GM19023 (cell line): Measurements from ENCODE around the gene CTTNBP2.

Source experiments
- ATAC-seq: cut with Tn5 transposase; IDR thresholded peaks from one replicate; pipeline ENCODE4 v1.9.1; 2021; ENCODE audit warnings: mild to moderate bottlenecking, moderate library complexity; ENCODE audit not compliant: unreplicated experiment

The CTTNBP2 gene

GRCh38 chr7:117824592-117824991 lies 48.6 kb downstream of the CTTNBP2 start:
- ATAC-seq, result no peak

DNA sequence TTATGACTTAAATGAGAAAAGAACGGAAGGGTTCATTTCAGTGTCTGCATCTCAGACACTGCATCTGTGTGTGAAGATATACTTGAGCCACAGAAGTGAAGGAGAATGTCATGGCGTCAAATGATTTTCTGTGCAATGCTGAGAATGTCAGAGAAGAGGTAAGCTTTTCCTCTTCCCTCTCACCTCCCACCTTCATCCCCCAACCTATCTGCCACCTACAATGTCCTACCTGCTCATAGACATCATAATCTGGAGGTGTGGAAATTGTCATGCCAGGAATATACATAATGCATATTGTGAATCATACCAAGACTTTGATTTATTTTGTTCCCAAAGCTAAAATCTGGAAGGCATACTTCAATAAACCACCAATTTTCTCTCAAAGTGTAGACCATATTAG lies 53.7 kb downstream of the CTTNBP2 start:
- ATAC-seq, result no peak

DNA sequence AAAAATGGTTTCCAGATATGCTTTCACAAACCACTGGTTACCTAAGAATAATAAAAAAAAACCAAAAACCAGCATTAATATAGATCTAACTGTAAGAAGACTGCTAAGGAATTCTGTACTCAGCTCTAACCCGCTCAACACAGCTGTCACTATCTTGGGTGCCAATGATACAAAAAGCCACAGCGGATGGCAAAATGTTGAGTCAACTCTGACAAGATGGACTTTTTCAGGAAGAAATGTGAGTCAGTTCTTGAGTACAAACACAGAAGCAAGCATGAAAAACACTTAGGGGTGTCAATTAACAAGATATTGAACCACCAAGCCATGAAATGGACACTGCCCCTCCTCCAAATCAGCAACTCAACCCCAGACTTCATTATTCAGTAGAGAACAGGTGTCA lies 55.0 kb downstream of the CTTNBP2 start:
- no peak for ATAC-seq

DNA sequence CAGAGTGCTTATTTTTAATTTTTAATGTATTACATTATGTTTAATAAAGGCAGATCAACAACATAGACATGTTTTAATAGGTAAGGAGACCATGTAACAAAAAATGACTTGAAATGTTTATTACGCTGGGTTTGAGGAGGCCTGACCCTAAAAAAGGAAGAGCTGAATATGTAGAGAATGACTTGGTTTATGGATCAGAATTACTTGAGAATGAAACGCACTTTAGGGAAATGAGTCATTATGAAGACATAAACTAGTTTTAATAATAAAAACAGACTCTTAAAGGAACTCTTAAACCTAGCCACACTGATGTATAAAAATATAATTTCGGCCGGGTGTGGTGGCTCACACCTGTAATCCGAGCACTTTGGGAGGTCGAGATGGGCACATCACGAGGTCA lies 56.5 kb downstream of the CTTNBP2 start:
- no peak for ATAC-seq

DNA sequence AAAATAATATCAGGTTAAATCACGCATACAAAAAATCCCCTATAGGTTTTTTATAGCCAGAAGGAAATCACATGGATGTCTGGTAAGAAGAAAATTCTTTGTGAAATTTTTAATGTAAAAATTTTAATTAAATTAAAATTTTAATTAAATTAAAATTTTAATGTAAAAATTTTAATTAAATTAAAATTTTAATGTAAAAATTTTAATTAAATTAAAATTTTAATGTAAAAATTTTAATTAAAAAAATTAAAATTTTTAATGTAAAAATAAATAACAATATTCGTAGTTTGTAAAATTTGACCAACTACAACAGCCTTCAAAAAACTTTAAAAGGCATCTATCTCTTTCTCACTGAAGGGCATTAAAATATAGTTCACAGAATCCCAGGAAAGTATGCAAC lies 61.5 kb downstream of the CTTNBP2 start:
- no peak for ATAC-seq

GRCh38 chr7:117810642-117811512 lies 62.4 kb downstream of the CTTNBP2 start:
- no peak for ATAC-seq

- ATAC-seq, result no peak
Measured at GRCh38 chr7:117809958-117810357, 63.3 kb downstream of the CTTNBP2 start.

DNA sequence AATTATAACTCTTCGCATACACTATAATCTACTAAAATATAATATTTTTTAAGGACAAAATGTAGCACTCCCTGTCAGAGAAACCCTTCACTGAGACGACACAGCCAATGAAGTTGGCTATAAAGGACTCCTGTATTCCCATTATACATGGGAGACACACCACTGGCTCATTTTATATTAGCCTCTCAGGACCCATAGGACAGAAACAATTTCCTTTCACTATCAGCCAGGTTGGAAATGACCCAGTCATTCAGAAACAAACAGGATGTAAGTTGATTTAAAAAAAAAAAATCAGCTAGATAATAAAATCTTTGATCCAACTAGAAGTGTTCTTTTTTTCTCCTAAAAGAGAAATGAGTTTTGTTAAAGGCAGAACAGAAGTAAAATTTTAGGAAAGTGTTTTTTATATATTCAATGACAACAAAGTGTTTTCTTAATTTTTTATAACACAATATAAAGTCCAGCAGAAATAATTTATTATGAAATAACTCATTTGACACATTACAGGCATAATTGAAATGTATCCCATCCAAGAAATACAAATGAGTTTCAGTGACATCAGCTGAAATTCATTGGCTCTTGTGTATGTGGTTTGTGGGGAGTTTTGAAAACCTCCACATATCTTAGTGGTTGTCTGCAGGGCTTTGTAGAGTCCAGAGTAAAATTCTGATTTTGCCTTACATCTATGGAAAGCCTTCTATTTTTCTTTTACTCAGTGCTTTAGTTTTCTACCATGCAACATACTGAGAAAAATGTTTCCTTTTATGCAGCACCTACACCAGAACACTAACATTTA lies 64.1 kb downstream of the CTTNBP2 start:
- ATAC-seq, result no peak

DNA sequence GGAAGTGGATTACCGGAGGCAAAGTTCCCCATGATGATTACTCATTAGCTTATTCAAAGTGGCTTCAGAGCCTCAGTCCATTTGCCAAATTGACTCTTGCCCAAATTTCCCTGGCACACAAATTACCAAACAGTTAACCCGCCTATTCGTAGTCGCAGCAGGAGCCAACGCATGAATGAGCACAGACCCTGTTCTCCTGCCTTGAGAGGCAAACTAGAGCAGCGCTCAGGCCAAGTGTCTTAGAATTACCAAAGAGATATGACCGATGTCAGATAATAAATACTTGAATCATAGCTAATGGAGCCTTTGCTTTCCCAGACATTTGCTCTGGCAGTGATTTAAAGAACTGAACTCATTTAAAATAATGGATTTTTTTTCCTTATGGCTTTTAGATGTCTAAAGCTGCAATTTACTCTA lies 64.9 kb downstream of the CTTNBP2 start:
- ATAC-seq, result no peak

GRCh38 chr7:117807676-117808075 lies 65.6 kb downstream of the CTTNBP2 start:
- no peak for ATAC-seq

DNA sequence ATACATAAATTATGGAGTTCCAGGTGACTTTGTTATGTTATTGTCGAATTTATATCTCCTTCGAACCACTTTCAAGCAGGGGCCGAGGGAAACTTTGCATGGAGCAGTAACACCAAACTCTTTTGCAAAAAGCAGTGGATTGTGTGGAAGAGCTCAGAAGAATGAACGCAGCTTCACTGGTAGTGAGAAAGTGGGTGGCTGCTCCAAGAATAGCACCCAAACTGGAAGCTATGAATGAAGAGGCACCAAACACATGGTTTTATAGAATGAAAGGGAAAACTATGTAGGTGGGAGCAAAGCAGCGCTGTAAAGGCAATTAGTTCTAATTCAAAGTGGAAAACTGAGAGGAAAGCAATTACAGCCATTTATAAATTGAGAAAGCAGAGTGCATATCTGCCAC lies 67.2 kb downstream of the CTTNBP2 start:
- no peak for ATAC-seq

- no peak for ATAC-seq
Measured at GRCh38 chr7:117805241-117805640, 68.0 kb downstream of the CTTNBP2 start.

- no peak for ATAC-seq
Measured at GRCh38 chr7:117803476-117803875, 69.8 kb downstream of the CTTNBP2 start.

- ATAC-seq, result no peak
Measured at GRCh38 chr7:117802660-117803059, 70.6 kb downstream of the CTTNBP2 start.

GRCh38 chr7:117800841-117801240 lies 72.4 kb downstream of the CTTNBP2 start:
- ATAC-seq, result no peak

DNA sequence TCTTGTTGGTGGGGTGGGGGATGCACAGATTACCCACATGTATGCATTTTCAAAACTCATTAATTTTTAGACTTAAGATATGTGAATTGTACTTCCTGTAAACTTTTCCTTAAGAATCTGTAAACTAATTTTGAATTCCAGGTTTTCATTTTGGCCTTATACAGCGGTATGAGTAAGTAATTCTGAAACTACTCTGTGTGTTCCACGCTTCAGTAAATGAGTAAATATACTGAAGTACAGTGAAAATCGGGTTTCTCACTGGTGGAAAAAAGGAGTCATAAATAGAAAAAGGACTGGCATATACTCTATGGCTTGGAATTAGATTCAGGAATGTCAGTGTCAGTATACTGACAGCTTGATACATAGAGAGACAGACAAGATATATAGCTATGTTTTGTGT lies 72.8 kb downstream of the CTTNBP2 start:
- no peak for ATAC-seq

- ATAC-seq, result no peak
Measured at GRCh38 chr7:117796889-117797288, 76.4 kb downstream of the CTTNBP2 start.

DNA sequence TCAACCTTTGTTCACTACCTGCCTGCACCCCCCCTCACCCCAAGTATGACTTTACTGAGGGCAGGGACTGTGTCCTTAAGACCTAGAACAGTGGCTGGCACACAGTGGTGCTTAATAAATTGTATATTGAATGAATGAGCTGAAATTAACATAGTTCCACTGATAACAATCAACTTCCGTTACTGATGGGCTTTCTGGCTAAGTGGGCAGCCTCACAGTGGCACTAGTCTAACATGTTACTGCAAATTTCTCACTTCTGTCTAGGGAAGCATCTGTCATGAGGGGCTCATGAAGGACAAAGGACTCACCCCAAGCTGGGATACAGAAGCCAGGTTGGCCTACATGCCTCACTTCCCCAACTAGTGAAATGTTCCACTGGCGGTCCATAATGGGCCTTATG lies 79.3 kb downstream of the CTTNBP2 start:
- no peak for ATAC-seq

DNA sequence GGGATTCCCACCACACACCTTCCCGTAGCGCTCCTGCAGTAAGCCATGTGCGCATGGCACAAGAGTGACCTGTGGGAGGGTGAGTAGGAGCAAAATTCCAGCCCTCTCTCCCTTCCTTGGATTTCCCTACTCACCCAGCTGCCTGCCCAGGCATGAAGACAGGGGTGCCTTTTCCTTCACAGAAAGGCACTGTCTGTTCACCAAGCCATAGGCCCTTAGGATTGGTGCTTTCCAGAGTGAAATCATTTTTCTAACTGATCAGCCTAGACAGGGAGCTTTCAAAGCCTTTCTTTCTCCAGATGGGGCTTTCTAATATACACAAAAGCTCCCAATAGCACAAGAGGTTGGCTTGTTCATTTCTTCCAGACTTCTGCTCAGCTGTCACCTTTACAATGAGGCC lies 79.7 kb downstream of the CTTNBP2 start:
- no peak for ATAC-seq

- peak; percentile 78 for ATAC-seq
Measured at GRCh38 chr7:117791877-117792780, 81.1 kb downstream of the CTTNBP2 start.

DNA sequence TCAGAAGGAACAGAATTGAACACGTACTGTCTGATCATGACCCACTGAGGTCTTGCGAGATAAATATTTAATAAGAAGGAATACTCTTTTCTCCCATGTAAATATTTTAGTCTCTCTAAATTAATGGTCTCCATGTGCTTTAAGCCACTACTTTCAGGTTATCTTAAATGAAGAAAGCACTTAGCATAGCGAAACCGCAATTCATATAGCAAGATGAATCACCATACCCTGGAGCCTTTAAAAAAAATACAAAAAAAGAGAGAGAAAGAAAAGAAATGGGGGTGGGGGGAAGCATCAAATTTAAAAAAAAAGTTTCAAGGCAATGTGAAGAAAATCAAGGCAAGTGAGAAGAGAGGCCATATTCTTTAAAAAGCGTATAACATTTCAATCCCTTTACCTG lies 82.5 kb downstream of the CTTNBP2 start:
- no peak for ATAC-seq
